Subcutaneous adipose tissue (tissue), 4 donors: ENCODE results near the gene TCFL5. TPM values are rescaled to one million over a fixed set of nuclear protein-coding genes. Genes with fewer than 3 reads are reported as not detected.

Source experiments
- CTCF ChIP-seq: fragments of 450-650 bp; IDR thresholded peaks from one replicate; pipeline ENCODE4 v1.5.1; 2016; ENCODE audit warnings: low read depth, mild to moderate bottlenecking, control low read depth, antibody characterized with exemption, moderate library complexity
- total RNA-seq, 4 donors: library from RNA; depleted of rRNA; stranded (reverse); fragments of >200 nt; gene quantifications; one replicate each; pipeline ENCODE4 v1.1.0, GENCODE V29; 2016

The TCFL5 gene
- total RNA-seq, 4 donors from 2014 or later, result 7.6 to 13.8 (median 10.8) TPM

DNA sequence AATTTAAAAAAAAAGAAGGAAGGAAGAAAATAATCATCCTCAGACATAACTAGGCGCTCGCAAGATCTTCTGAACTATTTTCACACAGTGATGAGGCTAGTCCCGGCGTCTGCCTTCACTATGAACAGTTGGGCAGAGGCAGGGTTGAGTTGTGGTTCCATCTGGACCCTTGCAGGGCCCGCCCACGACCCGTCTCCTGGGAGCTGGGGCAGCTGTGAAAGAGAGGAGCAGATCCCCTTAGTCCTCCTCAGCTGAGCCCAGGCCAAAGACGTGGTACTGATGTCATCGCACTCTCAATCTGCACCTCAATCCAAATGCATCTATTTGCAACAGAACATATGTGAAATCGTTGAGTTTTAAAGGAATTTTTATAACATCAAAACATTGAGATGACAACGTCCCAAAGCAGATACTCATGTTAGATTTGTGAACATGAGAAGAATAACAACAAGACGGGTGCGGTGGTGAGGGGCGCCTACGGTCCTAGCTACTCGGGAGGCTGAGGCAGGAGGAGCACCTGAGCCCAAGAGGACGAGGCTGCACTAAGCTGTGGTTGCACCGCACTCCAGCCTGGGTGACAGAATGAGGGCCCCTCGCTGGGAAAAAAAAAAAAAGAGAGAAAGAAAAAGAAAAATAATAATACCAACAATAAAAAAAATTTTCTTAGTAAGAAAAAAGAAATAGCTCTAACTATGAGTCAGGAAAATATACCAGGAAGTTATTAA, 15.3 kb downstream of the TCFL5 start:
- no peak for TF ChIP-seq CTCF

GRCh38 chr20:62845416-62846160, 16.0 kb downstream of the TCFL5 start:
- TF ChIP-seq CTCF, result no peak

- TF ChIP-seq CTCF, result no peak
These were observed 17.4 kb downstream of the TCFL5 start for GRCh38 chr20:62844182-62844581.

GRCh38 chr20:62843656-62844055, 18.0 kb downstream of the TCFL5 start:
- TF ChIP-seq CTCF, result no peak

GRCh38 chr20:62841705-62842212, 19.9 kb downstream of the TCFL5 start:
- no peak for TF ChIP-seq CTCF

DNA sequence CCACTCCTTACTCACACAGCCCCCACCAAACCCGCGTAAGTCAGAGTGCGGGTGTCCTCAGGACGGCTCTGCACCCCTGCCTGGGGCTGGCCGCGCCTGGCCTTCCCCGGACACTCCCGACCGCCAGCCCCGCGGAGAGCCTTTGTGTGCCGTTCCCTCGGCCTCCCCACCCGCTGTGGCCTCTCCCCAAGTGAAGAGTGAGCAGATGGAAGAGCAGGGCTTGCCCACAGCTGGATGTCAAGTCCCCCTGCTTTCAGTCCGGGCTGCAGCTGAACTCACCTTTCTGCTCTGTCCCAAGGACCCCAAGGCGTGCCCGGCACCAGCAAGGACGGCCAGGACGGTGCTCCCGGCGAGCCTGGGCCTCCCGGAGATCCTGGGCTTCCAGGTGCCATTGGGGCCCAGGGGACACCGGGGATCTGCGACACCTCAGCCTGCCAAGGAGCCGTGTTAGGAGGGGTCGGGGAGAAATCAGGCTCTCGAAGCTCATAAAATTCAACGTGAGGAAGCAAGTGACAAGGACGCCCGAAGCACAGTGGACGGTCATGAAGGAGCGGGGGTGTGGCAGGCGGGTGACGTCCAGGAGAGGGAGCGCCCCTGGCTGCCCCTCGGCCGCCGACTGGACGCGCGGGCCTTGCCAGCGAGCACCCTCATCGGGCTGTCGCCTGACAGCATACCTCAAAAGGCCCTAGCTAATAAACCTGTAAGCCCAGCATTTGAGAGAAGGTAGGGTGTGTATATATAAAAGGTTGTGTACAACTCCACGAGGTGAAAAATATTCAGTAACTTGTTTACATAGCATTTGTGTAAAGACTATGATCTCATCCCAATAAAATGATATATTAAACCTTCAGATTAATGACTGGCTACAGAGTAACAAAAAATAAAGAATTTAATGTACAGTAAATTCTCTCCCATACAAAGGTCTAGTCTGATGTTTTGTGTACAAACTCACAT, 21.1 kb downstream of the TCFL5 start:
- TF ChIP-seq CTCF, result no peak
